ACC112 (cell line): Measurements from ENCODE around the gene TKT.

ENCODE experiments used
- H2AFZ ChIP-seq: fragments of 200-600 bp; sonication (generic); one replicate; pipeline ENCODE4 v1.6.0; 2017; ENCODE audit warnings: antibody characterized with exemption, low read length; ENCODE audit not compliant: unreplicated experiment
- H3K27ac ChIP-seq: fragments of 200-600 bp; sonication (generic); 2 replicates; pipeline ENCODE4 v1.5.1; 2014; ENCODE audit warnings: low read depth, mild to moderate bottlenecking, antibody characterized with exemption, low read length, moderate library complexity
- H3K27me3 ChIP-seq: fragments of 200-600 bp; sonication (generic); 2 replicates; pipeline ENCODE4 v1.6.1; 2014; ENCODE audit warnings: mild to moderate bottlenecking, antibody characterized with exemption, low read length, moderate library complexity, mixed read lengths; ENCODE audit not compliant: insufficient read depth
- H3K36me3 ChIP-seq: fragments of 200-600 bp; sonication (generic); 2 replicates; pipeline ENCODE4 v1.6.1; 2016; ENCODE audit warnings: mild to moderate bottlenecking, antibody characterized with exemption, low read length, moderate library complexity, mixed read lengths; ENCODE audit not compliant: insufficient read depth
- H3K4me1 ChIP-seq: fragments of 200-600 bp; sonication (generic); one replicate; pipeline ENCODE4 v1.6.1; 2016; ENCODE audit warnings: low read length, mixed read lengths; ENCODE audit not compliant: insufficient read depth, unreplicated experiment, control insufficient read depth
- H3K4me3 ChIP-seq: fragments of 200-600 bp; sonication (generic); 2 replicates; pipeline ENCODE4 v1.5.1; 2014; ENCODE audit warnings: mild to moderate bottlenecking, low read depth, low read length
- H3K79me2 ChIP-seq: fragments of 200-600 bp; sonication (generic); one replicate; pipeline ENCODE4 v1.6.0; 2016; ENCODE audit warnings: low read length; ENCODE audit not compliant: control insufficient read depth, unreplicated experiment, insufficient read depth

Gene TKT

DNA sequence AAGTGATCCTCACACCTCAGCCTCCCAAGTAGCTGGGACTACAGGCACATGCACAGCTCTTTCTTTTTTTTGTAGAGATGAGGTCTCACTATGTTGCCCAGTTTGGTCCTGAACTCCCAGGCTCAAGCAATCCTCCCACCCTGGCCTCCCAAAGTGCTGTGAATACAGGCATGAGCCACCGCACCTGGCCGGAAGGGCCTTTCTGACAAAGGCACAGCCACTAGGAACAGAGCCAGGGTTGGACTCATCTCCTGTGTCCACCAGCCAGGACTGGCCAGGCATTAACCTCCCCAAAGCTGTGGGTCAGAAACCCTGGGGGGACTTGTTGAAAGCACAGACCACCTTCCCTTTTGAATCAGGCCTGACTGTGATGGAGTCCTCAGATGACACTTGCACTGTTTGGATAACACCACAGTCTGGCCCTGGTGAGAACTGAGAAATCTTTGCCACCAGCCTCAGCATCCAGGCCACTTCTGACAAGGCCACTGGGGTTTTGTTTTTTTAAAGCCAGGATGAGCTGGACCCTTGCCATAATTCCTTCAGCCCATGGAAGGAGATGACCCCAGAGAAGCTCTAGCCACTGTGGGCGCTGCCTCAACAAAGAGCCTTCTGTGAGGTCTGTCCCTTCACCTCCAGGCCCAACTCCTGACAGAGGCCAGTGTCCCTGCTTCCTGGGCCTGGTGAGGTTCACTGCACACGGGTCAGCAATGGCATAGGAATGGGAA, 4.8 kb downstream of the TKT start:
- H2AFZ ChIP-seq: no peak overlapping the region
- peaks cover 35% of the 10 kb centered on the region for H3K4me1 ChIP-seq
- H3K4me3 ChIP-seq: no peak overlapping the region
- no peaks in the 10 kb centered on the region for H3K27me3 ChIP-seq
- H3K79me2 ChIP-seq: peaks cover 96% of the 10 kb centered on the region
- no peak overlapping the region for H3K27ac ChIP-seq
- H3K36me3 ChIP-seq: peaks cover 4% of the 10 kb centered on the region; the same call in 1 of the 2 replicates

- peaks cover 4% of the 10 kb centered on the region; the same call in 1 of the 2 replicates for H3K36me3 ChIP-seq
- H3K27me3 ChIP-seq: no peaks in the 10 kb centered on the region
- peaks cover 97% of the 10 kb centered on the region for H3K79me2 ChIP-seq
- H3K4me3 ChIP-seq: no peak overlapping the region
- H3K4me1 ChIP-seq: peaks cover 35% of the 10 kb centered on the region
- no peak overlapping the region for H2AFZ ChIP-seq
- no peak overlapping the region for H3K27ac ChIP-seq
These were observed 5.4 kb downstream of the TKT start for GRCh38 chr3:53250453-53250852.

GRCh38 chr3:53248161-53248560, 7.7 kb downstream of the TKT start:
- Histone ChIP-seq H3K4me3 (no peak overlapping the region), H3K4me1 (peaks cover 36% of the 10 kb centered on the region), H3K27ac (no peak overlapping the region), H3K27me3 (no peaks in the 10 kb centered on the region), H3K36me3 (peaks cover 4% of the 10 kb centered on the region; the same call in 1 of the 2 replicates), H2AFZ (no peak overlapping the region), H3K79me2 (peaks cover 96% of the 10 kb centered on the region)

GRCh38 chr3:53247619-53248018, 8.2 kb downstream of the TKT start:
- H3K4me1 ChIP-seq: peaks cover 37% of the 10 kb centered on the region
- no peak overlapping the region for H2AFZ ChIP-seq
- H3K27ac ChIP-seq: no peak overlapping the region
- H3K27me3 ChIP-seq: no peaks in the 10 kb centered on the region
- H3K4me3 ChIP-seq: no peak overlapping the region
- peaks cover 96% of the 10 kb centered on the region for H3K79me2 ChIP-seq
- peaks cover 4% of the 10 kb centered on the region; the same call in 1 of the 2 replicates for H3K36me3 ChIP-seq

GRCh38 chr3:53244271-53244670, 11.6 kb downstream of the TKT start:
- no peak overlapping the region for H3K4me3 ChIP-seq

GRCh38 chr3:53243785-53244184, 12.0 kb downstream of the TKT start:
- Histone ChIP-seq H3K27me3 (no peaks in the 10 kb centered on the region), H2AFZ (no peak overlapping the region), H3K36me3 (peaks cover 4% of the 10 kb centered on the region; the same call in 1 of the 2 replicates), H3K4me3 (no peak overlapping the region), H3K4me1 (peaks cover 25% of the 10 kb centered on the region), H3K27ac (peak overlapping the region; percentile 97), H3K79me2 (peaks cover 80% of the 10 kb centered on the region)

More at GRCh38 chr3:53244271-53244670, 11.6 kb downstream of the TKT start:
- Histone ChIP-seq H3K27ac (peak overlapping the region; percentile 97), H3K36me3 (peaks cover 4% of the 10 kb centered on the region; the same call in 1 of the 2 replicates), H2AFZ (no peak overlapping the region), H3K27me3 (no peaks in the 10 kb centered on the region), H3K79me2 (peaks cover 84% of the 10 kb centered on the region), H3K4me1 (peaks cover 23% of the 10 kb centered on the region)

DNA sequence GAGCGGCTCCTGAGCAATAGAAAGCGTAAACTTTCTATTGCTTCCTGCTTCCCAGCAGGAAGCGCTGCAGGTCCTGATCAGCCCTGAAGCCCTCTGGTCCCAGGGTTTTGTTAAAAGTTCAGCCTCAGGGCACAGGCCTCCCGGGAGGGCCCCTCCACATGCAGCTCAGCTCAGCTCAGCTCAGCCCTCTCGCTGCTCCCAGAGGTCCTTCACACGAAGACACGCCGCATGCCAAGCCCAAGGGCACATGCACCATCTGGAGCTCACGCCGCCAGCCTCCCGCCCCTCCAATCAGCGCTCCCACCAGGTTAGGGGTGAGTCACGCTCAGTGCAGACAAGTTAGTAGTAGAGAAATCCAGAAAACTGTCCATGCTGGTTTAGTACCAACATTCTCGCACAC, 12.7 kb downstream of the TKT start:
- Histone ChIP-seq H3K27ac (peak overlapping the region; percentile 97), H2AFZ (no peak overlapping the region), H3K4me1 (peaks cover 31% of the 10 kb centered on the region), H3K27me3 (no peaks in the 10 kb centered on the region), H3K36me3 (peaks cover 4% of the 10 kb centered on the region; the same call in 1 of the 2 replicates), H3K4me3 (no peak overlapping the region), H3K79me2 (peaks cover 75% of the 10 kb centered on the region)

DNA sequence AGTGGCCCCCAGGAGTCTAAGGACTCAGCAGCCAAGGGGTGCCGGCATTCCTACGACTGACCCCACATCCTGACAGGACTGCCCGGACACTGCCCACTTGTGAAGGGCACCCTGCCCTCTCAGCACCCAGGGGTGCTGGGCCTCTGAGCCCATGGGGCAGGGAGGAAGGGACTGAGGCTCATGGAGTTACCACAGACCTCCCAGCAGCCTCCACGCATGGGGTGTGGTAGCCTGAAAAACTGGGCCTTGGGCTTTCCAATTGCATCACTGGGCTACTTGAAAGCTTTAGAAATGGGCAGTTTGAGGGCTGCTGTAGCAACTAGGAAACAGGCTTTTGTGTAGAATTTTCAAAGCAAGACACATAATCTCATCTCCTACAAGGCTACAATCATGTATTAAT, 13.2 kb downstream of the TKT start:
- peaks cover 36% of the 10 kb centered on the region for H3K4me1 ChIP-seq
- no peak overlapping the region for H3K4me3 ChIP-seq

DNA sequence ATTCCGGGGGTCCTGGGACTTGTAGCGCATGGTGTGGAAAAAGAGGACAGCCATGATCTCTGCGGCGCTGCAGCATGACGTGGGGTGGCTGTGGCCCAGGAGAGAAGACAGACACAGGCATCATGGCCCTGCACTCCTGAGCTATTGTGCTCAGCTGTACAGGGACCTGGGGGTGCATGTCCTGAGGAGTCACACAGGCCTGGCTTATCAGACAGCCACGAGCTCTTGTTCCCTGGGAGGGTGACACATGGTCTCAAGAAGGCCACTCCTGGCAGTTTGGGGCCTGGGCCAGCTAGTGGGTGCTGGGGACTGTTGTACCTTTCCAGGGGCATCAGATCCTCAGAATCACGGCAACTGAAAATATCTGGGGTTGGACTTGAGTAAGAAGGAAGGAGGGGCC, 13.7 kb downstream of the TKT start:
- Histone ChIP-seq H3K4me1 (peaks cover 40% of the 10 kb centered on the region), H3K36me3 (peaks cover 4% of the 10 kb centered on the region; the same call in 1 of the 2 replicates), H3K27me3 (no peaks in the 10 kb centered on the region), H3K27ac (peak overlapping the region; percentile 97), H2AFZ (no peak overlapping the region), H3K4me3 (no peak overlapping the region), H3K79me2 (peaks cover 66% of the 10 kb centered on the region)

More for the DNA sequence above, 13.2 kb downstream of the TKT start:
- Histone ChIP-seq H2AFZ (no peak overlapping the region), H3K27ac (peak overlapping the region; percentile 97), H3K27me3 (no peaks in the 10 kb centered on the region), H3K36me3 (peaks cover 4% of the 10 kb centered on the region; the same call in 1 of the 2 replicates), H3K79me2 (peaks cover 70% of the 10 kb centered on the region)

GRCh38 chr3:53240989-53241972, 14.5 kb downstream of the TKT start:
- Histone ChIP-seq H3K36me3 (peaks cover 10% of the 10 kb centered on the region; the same call in 1 of the 2 replicates), H3K27me3 (no peaks in the 10 kb centered on the region), H2AFZ (no peak overlapping the region), H3K27ac (peak overlapping the region; percentile 97), H3K4me3 (no peak overlapping the region), H3K79me2 (peaks cover 66% of the 10 kb centered on the region), H3K4me1 (peaks cover 49% of the 10 kb centered on the region)
